HepG2 (cell line): ENCODE data around the gene CHST10. TPM values are rescaled to one million over a fixed set of nuclear protein-coding genes. Genes with fewer than 3 reads are reported as not detected.

Source experiments
- ATM ChIP-seq: fragments of 450-650 bp; IDR thresholded peaks from 2 replicates; pipeline ENCODE4 v1.7.1; 2017; ENCODE audit warnings: mild to moderate bottlenecking, borderline replicate concordance
- CREM ChIP-seq, 2 experiments: sonication (generic) in 1 of 2; formaldehyde crosslinking in 1 of 2; IDR thresholded peaks; 2 replicates each; pipeline versions ENCODE4 v1.4.0 to v1.6.1; 2016 to 2020; ENCODE audit warnings: antibody characterized with exemption in 1 of 2, mild to moderate bottlenecking in 1 of 2, missing genetic modification reagents in 1 of 2
- FOXM1 ChIP-seq: sonication (generic); formaldehyde crosslinking; IDR thresholded peaks from 2 replicates; pipeline ENCODE4 v1.5.0; 2020; ENCODE audit warnings: missing genetic modification reagents
- GZF1 ChIP-seq: sonication (generic); formaldehyde crosslinking; IDR thresholded peaks from 2 replicates; pipeline ENCODE4 v1.5.1; 2020; ENCODE audit warnings: mild to moderate bottlenecking, missing genetic modification reagents
- KDM2A ChIP-seq: sonication (generic); formaldehyde crosslinking; IDR thresholded peaks from 2 replicates; pipeline ENCODE4 v1.4.0; 2020; ENCODE audit warnings: low read depth, missing genetic modification reagents, borderline replicate concordance
- KLF16 ChIP-seq, 2 experiments: sonication (generic) in 1 of 2; formaldehyde crosslinking in 1 of 2; IDR thresholded peaks; 2 replicates each; pipeline versions ENCODE4 v1.6.1 to v1.8.0; 2016 to 2023; ENCODE audit warnings: missing genetic modification reagents in 2 of 2, missing compliant biosample characterization in 1 of 2
- ONECUT2 ChIP-seq: sonication (generic); formaldehyde crosslinking; IDR thresholded peaks from 2 replicates; pipeline ENCODE4 v1.4.0; 2020; ENCODE audit warnings: missing genetic modification reagents
- PHF20 ChIP-seq: sonication (generic); formaldehyde crosslinking; IDR thresholded peaks from 2 replicates; pipeline ENCODE4 v1.5.0; 2020; ENCODE audit warnings: mild to moderate bottlenecking, missing genetic modification reagents
- POLR2AphosphoS5 ChIP-seq: IDR thresholded peaks from 2 replicates; pipeline ENCODE4 v1.6.1; 2012; ENCODE audit warnings: low read depth, low read length
- TBX3 ChIP-seq: fragments of 450-650 bp; IDR thresholded peaks from 2 replicates; pipeline ENCODE4 v1.6.1; 2017; ENCODE audit warnings: antibody characterized with exemption, mild to moderate bottlenecking, inconsistent platforms, borderline replicate concordance
- TEAD3 ChIP-seq: optimal IDR thresholded peaks from 2 replicates; pipeline ENCODE3; 2016; ENCODE audit warnings: borderline replicate concordance
- YEATS4 ChIP-seq: sonication (generic); formaldehyde crosslinking; IDR thresholded peaks from 2 replicates; pipeline ENCODE4 v1.4.0; 2020; ENCODE audit warnings: missing genetic modification reagents, borderline replicate concordance
- ZFP36L2 ChIP-seq: sonication (generic); formaldehyde crosslinking; IDR thresholded peaks from 2 replicates; pipeline ENCODE4 v1.4.0; 2020; ENCODE audit warnings: missing genetic modification reagents
- ZNF253 ChIP-seq: sonication (generic); formaldehyde crosslinking; IDR thresholded peaks from 2 replicates; pipeline ENCODE4 v1.8.0; 2022; ENCODE audit warnings: mild to moderate bottlenecking, missing genetic modification reagents, borderline replicate concordance
- ZNF564 ChIP-seq: sonication (generic); formaldehyde crosslinking; IDR thresholded peaks from 2 replicates; pipeline ENCODE4 v1.8.1; 2023; ENCODE audit warnings: mild to moderate bottlenecking, missing genetic modification reagents
- ZNF616 ChIP-seq: sonication (generic); formaldehyde crosslinking; IDR thresholded peaks from 2 replicates; pipeline ENCODE4 v1.5.0; 2020; ENCODE audit warnings: low read depth, mild to moderate bottlenecking, missing genetic modification reagents
- ZNF652 ChIP-seq: IDR thresholded peaks from 2 replicates; pipeline ENCODE4 v1.6.1; 2016; ENCODE audit warnings: low read depth, borderline replicate concordance
- ZNF678 ChIP-seq: sonication (generic); formaldehyde crosslinking; IDR thresholded peaks from 2 replicates; pipeline ENCODE4 v1.4.0; 2020; ENCODE audit warnings: mild to moderate bottlenecking, missing genetic modification reagents
- polyA plus RNA-seq, 8 experiments: library from polyadenylated mRNA; depleted of rRNA in 3 of 8; stranded (reverse) in 7 of 8; unstranded in 1 of 8; fragments of >200 nt; fragmentation: Illumina TruSeq in 4 of 8; extraction: Trizol in 4 of 8; gene quantifications; 2 replicates each; pipeline versions ENCODE4 v1.2.1 to v1.2.3, GENCODE V29; 2011 to 2016; ENCODE audit warnings: low read depth in 4 of 8, missing spikeins in 1 of 8, mixed read lengths in 1 of 8; ENCODE audit not compliant: insufficient read depth in 1 of 8
- total RNA-seq, 5 experiments: library from RNA; depleted of rRNA; stranded (reverse); fragments of >200 nt; fragmentation: Illumina TruSeq; extraction: Trizol; gene quantifications; 2 replicates each; pipeline ENCODE4 v1.2.3, GENCODE V29; 2016; ENCODE audit warnings: low read depth in 1 of 5
- TF ChIP-seq, protein P1 (sequence below): sonication (generic); formaldehyde crosslinking; IDR thresholded peaks from 2 replicates; pipeline ENCODE4 v1.4.0; 2020; ENCODE audit warnings: missing genetic modification reagents, borderline replicate concordance
- TF ChIP-seq, protein P2 (sequence below): sonication (generic); formaldehyde crosslinking; IDR thresholded peaks from 2 replicates; pipeline ENCODE4 v1.4.0; 2020; ENCODE audit warnings: missing genetic modification reagents
- TF ChIP-seq, protein P3 (sequence below): IDR thresholded peaks from 2 replicates; pipeline ENCODE4 v1.6.1; 2016; ENCODE audit warnings: low read depth
- TF ChIP-seq, protein P4 (sequence below): sonication (generic); formaldehyde crosslinking; IDR thresholded peaks from 2 replicates; pipeline ENCODE4 v1.5.0; 2020; ENCODE audit warnings: missing genetic modification reagents, mild to moderate bottlenecking, borderline replicate concordance

The CHST10 gene
- total and polyA plus RNA-seq, 2 of the 13 experiments (the other 11 are each of a cell fraction or from before 2014, with no cell fraction given) = 10.5 to 14.2 TPM

DNA sequence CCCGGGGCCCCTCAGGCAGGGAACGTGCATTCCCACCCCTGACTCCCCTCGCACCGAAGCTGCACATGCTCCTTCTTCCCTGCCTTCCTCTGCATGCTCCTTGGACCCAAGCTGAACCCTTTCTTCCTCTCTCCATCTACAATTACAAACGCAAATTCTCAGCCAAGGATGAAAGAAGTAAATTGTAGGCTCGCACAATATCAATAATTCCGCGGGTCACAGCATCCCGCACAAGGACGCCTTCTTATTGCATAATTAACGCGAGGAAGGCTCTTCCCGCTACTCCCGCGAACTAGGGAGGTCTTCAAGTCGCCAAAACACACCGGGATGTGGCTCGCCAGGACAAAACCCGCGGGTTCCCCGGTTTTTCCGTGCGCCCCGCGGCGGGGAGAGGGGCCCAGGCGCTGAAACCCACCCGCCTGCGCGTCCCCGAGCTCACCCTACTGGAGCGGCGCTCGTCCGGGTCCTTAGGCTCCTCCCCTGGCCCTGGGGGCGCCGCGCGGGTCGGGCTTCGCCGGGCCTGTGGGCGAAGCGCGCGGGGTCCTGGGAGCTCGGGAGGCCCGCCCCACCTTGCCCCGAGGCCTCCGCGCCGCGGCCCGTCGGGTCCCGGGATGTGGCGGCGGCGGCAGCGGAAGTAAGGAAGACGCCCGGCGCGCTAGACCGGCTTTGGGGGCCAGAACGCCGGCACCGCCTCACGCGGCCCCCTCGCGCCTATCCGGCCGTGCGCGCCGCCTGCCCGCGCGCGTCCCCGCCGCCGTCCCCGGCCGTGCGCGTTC lies at the start of gene CHST10 (continued):
- TF ChIP-seq CREM (IDR thresholded peaks at IDR 0.05) (no peak), CREM (CRISPR knock-in tag; IDR thresholded peaks at IDR 0.05) (no peak), PHF20 (CRISPR knock-in tag) (peak; percentile 50), TBX3 (no peak), ZNF616 (CRISPR knock-in tag) (0 out of 2 replicates have a peak, but pooled peaks have one; percentile 37), GZF1 (0 out of 2 replicates have a peak, but pooled peaks have one; percentile 45), POLR2AphosphoS5 (peak; percentile 50; the same call in 1 of the 2 replicates), ONECUT2 (CRISPR knock-in tag) (no peak), ZNF678 (CRISPR knock-in tag) (no peak), ZNF564 (CRISPR knock-in tag) (peak; percentile 83; the same call in 1 of the 2 replicates), KDM2A (CRISPR knock-in tag) (peak; percentile 79; the same call in 1 of the 2 replicates), KLF16 (CRISPR knock-in tag; IDR thresholded peaks at IDR 0.05) (peak in 1 of 2 experiments; percentile 74; a peak in 1 of 4 replicates), ZFP36L2 (CRISPR knock-in tag) (no peak), ZNF253 (peak; percentile 91), ZNF652 (CRISPR knock-in tag) (no peak), FOXM1 (CRISPR knock-in tag) (0 out of 2 replicates have a peak, but pooled peaks have one; percentile 2), ATM (no peak), TEAD3 (CRISPR knock-in tag) (no peak), YEATS4 (CRISPR knock-in tag) (peak; percentile 65; the same call in 1 of the 2 replicates)
- TF ChIP-seq, protein P1, sequence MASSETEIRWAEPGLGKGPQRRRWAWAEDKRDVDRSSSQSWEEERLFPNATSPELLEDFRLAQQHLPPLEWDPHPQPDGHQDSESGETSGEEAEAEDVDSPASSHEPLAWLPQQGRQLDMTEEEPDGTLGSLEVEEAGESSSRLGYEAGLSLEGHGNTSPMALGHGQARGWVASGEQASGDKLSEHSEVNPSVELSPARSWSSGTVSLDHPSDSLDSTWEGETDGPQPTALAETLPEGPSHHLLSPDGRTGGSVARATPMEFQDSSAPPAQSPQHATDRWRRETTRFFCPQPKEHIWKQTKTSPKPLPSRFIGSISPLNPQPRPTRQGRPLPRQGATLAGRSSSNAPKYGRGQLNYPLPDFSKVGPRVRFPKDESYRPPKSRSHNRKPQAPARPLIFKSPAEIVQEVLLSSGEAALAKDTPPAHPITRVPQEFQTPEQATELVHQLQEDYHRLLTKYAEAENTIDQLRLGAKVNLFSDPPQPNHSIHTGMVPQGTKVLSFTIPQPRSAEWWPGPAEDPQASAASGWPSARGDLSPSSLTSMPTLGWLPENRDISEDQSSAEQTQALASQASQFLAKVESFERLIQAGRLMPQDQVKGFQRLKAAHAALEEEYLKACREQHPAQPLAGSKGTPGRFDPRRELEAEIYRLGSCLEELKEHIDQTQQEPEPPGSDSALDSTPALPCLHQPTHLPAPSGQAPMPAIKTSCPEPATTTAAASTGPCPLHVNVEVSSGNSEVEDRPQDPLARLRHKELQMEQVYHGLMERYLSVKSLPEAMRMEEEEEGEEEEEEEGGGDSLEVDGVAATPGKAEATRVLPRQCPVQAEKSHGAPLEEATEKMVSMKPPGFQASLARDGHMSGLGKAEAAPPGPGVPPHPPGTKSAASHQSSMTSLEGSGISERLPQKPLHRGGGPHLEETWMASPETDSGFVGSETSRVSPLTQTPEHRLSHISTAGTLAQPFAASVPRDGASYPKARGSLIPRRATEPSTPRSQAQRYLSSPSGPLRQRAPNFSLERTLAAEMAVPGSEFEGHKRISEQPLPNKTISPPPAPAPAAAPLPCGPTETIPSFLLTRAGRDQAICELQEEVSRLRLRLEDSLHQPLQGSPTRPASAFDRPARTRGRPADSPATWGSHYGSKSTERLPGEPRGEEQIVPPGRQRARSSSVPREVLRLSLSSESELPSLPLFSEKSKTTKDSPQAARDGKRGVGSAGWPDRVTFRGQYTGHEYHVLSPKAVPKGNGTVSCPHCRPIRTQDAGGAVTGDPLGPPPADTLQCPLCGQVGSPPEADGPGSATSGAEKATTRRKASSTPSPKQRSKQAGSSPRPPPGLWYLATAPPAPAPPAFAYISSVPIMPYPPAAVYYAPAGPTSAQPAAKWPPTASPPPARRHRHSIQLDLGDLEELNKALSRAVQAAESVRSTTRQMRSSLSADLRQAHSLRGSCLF (CRISPR knock-in tag) = no peak
- TF ChIP-seq, protein P2, sequence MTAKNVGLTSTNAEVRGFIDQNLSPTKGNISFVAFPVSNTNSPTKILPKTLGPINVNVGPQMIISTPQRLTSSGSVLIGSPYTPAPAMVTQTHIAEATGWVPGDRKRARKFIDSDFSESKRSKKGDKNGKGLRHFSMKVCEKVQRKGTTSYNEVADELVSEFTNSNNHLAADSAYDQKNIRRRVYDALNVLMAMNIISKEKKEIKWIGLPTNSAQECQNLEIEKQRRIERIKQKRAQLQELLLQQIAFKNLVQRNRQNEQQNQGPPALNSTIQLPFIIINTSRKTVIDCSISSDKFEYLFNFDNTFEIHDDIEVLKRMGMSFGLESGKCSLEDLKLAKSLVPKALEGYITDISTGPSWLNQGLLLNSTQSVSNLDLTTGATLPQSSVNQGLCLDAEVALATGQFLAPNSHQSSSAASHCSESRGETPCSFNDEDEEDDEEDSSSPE (CRISPR knock-in tag) = no peak; the same call in 1 of the 2 replicates
- TF ChIP-seq, protein P3, sequence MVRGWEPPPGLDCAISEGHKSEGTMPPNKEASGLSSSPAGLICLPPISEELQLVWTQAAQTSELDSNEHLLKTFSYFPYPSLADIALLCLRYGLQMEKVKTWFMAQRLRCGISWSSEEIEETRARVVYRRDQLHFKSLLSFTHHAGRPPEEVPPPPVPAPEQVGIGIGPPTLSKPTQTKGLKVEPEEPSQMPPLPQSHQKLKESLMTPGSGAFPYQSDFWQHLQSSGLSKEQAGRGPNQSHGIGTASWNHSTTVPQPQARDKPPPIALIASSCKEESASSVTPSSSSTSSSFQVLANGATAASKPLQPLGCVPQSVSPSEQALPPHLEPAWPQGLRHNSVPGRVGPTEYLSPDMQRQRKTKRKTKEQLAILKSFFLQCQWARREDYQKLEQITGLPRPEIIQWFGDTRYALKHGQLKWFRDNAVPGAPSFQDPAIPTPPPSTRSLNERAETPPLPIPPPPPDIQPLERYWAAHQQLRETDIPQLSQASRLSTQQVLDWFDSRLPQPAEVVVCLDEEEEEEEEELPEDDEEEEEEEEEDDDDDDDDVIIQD (CRISPR knock-in tag) = no peak
- TF ChIP-seq, protein P4, sequence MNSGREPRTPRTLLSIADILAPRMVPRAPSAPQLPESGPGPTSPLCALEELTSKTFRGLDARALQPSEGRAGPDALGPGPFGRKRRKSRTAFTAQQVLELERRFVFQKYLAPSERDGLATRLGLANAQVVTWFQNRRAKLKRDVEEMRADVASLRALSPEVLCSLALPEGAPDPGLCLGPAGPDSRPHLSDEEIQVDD = no peak
